Coronary artery (tissue), 2 donors: ENCODE results near the gene RNF223.

Experiments used
- DNase-seq: peaks from one replicate; pipeline ENCODE4 v3.0.0-alpha.2; 2017; ENCODE audit warnings: low spot score
- H3K27ac ChIP-seq, 2 donors: fragments of 200-600 bp; sonication (generic); one replicate each; pipeline ENCODE4 v1.5.1; 2016 to 2019
- H3K4me3 ChIP-seq: fragments of 200-600 bp; sonication (generic); 2 replicates; pipeline ENCODE4 v1.5.1; 2016; ENCODE audit warnings: mild to moderate bottlenecking, moderate library complexity
- CTCF ChIP-seq: fragments of 200-600 bp; sonication (generic); IDR thresholded peaks from one replicate; pipeline ENCODE4 v1.5.1; 2019; ENCODE audit warnings: antibody characterized with exemption

RNF223 gene

DNA sequence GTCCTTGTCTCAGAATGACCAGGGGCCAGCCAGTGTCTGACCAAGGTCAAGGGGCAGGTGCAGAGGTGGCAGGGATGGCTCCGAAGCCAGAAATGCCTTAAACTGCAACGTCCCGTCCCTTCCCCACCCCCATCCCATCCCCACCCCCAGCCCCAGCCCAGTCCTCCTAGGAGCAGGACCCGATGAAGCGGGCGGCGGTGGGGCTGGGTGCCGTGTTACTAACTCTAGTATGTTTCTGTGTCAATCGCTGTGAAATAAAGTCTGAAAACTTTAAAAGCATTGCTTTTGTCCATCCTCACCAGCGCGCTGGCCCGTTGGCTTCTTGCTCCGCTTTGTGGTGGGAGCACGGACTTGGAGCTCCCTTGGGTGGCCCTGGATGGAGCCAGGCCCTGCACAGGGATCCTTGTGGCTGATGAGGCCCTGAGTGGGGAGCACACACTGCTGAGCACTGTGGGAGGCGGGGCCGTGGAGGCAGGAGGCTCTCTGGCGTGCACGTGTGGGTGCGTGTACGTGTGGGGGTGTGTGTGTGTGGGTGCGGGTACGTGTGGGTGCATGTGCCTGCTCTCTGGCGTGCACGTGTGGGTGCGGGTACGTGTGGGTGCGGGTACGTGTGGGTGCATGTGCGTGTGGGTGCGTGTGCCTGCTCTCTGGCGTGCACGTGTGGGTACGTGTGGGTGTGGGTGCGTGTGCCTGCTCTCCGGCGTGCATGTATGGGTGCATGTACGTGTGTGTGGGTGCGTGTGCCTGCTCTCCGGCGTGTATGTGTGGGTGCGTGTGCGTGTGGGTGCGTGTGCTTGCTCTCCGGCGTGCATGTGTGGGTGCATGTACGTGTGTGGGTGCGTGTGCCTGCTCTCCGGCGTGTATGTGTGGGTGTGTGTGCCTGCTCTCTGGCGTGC, 18.0 kb downstream of the RNF223 start:
- H3K4me3 ChIP-seq = no peak overlapping the region
- no peak for TF ChIP-seq CTCF
- no peak overlapping the region for H3K27ac ChIP-seq
- no peak for DNase-seq

DNA sequence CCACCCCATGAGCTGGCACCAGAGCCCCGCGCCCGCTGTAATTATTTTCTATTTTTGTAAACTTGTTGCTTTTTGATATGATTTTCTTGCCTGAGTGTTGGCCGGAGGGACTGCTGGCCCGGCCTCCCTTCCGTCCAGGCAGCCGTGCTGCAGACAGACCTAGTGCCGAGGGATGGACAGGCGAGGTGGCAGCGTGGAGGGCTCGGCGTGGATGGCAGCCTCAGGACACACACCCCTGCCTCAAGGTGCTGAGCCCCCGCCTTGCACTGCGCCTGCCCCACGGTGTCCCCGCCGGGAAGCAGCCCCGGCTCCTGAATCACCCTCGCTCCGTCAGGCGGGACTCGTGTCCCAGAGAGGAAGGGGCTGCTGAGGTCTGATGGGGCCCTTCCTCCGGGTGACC, 19.1 kb downstream of the RNF223 start:
- no peak overlapping the region for H3K27ac ChIP-seq
- no peak overlapping the region for H3K4me3 ChIP-seq
- DNase-seq = no peak
- TF ChIP-seq CTCF = no peak

- no peak overlapping the region for H3K4me3 ChIP-seq
- no peak overlapping the region for H3K27ac ChIP-seq
- TF ChIP-seq CTCF = no peak
- DNase-seq = no peak
Measured at GRCh38 chr1:1054099-1054700, 19.9 kb downstream of the RNF223 start.

GRCh38 chr1:1053682-1054081, 20.4 kb downstream of the RNF223 start:
- no peak overlapping the region for H3K4me3 ChIP-seq
- DNase-seq = no peak
- no peak overlapping the region for H3K27ac ChIP-seq
- TF ChIP-seq CTCF = no peak

- DNase-seq = no peak
- TF ChIP-seq CTCF = no peak
- Histone ChIP-seq H3K27ac (no peak overlapping the region), H3K4me3 (no peak overlapping the region)
Measured at GRCh38 chr1:1053022-1053421, 21.1 kb downstream of the RNF223 start.

- Histone ChIP-seq H3K4me3 (no peak overlapping the region), H3K27ac (no peak overlapping the region)
- no peak for DNase-seq
- TF ChIP-seq CTCF = no peak
Measured at GRCh38 chr1:1052003-1052840, 21.9 kb downstream of the RNF223 start.
